ENCODE results near the gene FALEC.

FALEC gene

DNA sequence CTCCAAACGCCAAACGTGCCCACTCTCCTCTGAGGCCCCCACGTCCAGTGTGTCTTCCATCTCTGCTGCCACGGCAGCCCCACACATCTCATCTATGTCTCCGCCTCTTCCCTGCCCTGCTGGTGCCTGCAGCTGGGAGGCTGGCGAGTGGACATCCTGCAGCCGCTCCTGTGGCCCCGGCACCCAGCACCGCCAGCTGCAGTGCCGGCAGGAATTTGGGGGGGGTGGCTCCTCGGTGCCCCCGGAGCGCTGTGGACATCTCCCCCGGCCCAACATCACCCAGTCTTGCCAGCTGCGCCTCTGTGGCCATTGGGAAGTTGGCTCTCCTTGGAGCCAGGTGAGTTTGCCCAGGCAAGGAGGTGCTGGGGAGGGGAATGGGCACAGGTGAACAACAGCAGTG, 42.3 kb downstream of the FALEC start:
- intact Hi-C loops (cut with DNase I; ENCODE audit: low total_unique reads), result loop anchor here (10.0 kb wide), 1 partner anchor 447 kb away; the partner anchor contains the start of genes MINDY1 and PRUNE1
- Histone ChIP-seq H3K4me3 (no peak overlapping the region), H3K9me3 (no peaks in the 10 kb centered on the region), H3K4me1 (peaks cover 5 to 65% (median 54%) of the 10 kb centered on the region in 4 donors), H3K27me3 (no peaks in the 10 kb centered on the region), H3K27ac (peak overlapping the region; percentile 99), H3K36me3 (peaks cover 0 to 44% (median 39%) of the 10 kb centered on the region in 3 donors)
- peak in 1 of 2 donors; percentile 67 for DNase-seq
- TF ChIP-seq, protein P1, sequence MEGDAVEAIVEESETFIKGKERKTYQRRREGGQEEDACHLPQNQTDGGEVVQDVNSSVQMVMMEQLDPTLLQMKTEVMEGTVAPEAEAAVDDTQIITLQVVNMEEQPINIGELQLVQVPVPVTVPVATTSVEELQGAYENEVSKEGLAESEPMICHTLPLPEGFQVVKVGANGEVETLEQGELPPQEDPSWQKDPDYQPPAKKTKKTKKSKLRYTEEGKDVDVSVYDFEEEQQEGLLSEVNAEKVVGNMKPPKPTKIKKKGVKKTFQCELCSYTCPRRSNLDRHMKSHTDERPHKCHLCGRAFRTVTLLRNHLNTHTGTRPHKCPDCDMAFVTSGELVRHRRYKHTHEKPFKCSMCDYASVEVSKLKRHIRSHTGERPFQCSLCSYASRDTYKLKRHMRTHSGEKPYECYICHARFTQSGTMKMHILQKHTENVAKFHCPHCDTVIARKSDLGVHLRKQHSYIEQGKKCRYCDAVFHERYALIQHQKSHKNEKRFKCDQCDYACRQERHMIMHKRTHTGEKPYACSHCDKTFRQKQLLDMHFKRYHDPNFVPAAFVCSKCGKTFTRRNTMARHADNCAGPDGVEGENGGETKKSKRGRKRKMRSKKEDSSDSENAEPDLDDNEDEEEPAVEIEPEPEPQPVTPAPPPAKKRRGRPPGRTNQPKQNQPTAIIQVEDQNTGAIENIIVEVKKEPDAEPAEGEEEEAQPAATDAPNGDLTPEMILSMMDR (IDR thresholded peaks at IDR 0.05), result no peak

DNA sequence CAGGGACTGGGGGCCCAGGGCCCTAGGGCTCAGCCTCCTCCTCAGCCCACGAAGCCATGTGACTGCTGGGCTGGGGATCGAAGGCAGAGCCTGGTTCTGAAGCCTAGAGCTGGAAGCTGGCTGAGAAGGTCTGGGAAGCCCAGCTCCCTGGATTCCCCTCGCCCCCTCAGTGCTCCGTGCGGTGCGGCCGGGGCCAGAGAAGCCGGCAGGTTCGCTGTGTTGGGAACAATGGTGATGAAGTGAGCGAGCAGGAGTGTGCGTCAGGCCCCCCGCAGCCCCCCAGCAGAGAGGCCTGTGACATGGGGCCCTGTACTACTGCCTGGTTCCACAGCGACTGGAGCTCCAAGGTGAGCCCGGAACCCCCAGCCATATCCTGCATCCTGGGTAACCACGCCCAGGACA, 42.8 kb downstream of the FALEC start:
- Histone ChIP-seq H3K9me3 (no peaks in the 10 kb centered on the region), H3K4me1 (peaks cover 8 to 65% (median 54%) of the 10 kb centered on the region in 4 donors), H3K36me3 (peaks cover 0 to 44% (median 39%) of the 10 kb centered on the region in 3 donors), H3K27me3 (no peaks in the 10 kb centered on the region), H3K4me3 (peak overlapping the region in 1 of 2 donors; percentile 33), H3K27ac (peak overlapping the region; percentile 99)
- TF ChIP-seq, protein P1 (IDR thresholded peaks at IDR 0.05), result no peak
- intact Hi-C loops (cut with DNase I; ENCODE audit: low total_unique reads), result loop anchor here (10.0 kb wide), 1 partner anchor 446 kb away; the partner anchor contains the start of genes MINDY1 and PRUNE1
- DNase-seq, result peak in 1 of 2 donors; percentile 62

DNA sequence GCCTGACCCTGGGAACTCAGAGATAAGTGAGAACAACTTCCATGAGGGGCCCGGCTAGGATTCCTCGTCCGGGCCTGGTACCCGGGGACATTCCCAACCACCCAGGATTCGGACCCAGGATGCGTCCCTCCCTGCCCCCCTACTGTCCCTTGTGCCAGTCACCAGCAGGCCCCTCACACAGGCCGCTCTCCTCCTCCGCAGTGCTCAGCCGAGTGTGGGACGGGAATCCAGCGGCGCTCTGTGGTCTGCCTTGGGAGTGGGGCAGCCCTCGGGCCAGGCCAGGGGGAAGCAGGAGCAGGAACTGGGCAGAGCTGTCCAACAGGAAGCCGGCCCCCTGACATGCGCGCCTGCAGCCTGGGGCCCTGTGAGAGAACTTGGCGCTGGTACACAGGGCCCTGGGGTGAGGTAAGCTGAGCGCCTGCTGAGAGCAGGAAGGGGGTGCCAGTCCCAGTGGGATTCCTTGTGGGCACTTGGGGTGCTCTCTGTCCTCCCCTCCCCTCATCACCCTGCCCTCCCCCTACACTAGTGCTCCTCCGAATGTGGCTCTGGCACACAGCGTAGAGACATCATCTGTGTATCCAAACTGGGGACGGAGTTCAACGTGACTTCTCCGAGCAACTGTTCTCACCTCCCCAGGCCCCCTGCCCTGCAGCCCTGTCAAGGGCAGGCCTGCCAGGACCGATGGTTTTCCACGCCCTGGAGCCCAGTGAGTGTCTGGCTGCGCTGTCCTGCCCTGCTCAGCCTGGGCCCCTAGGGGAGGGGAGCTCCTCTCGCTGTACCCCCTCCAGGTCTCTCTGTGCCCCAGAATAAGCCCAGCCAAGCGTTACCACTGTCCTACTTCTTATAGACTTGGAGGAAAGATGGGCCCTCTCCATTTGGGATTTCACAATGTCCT, 43.5 kb downstream of the FALEC start:
- peak; percentile 73 to 84 for DNase-seq
- Histone ChIP-seq H3K4me3 (peak overlapping the region; percentile 16 to 51), H3K27ac (peak overlapping the region; percentile 99), H3K27me3 (no peaks in the 10 kb centered on the region), H3K36me3 (peaks cover 0 to 41% (median 39%) of the 10 kb centered on the region in 3 donors), H3K4me1 (peaks cover 12 to 66% (median 55%) of the 10 kb centered on the region in 4 donors), H3K9me3 (no peaks in the 10 kb centered on the region)
- TF ChIP-seq, protein P1 (IDR thresholded peaks at IDR 0.05), result no peak
- intact Hi-C loops (cut with DNase I; ENCODE audit: low total_unique reads), result loop anchor here (10.0 kb wide), 1 partner anchor 446 kb away; the partner anchor contains the start of genes MINDY1 and PRUNE1

DNA sequence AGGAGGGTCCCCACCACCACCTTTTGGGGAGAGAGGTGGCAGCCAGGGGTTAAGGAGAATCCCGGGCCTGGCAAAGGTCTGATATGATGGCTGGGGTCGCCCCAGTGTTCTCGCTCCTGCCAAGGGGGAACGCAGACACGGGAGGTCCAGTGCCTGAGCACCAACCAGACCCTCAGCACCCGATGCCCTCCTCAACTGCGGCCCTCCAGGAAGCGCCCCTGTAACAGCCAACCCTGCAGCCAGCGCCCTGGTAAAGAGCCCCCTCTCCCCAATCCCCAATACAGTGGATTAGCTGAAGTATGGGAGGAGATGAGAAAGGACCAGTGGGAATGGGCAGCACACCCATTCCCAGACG, 44.1 kb downstream of the FALEC start:
- H3K36me3 ChIP-seq, result peaks cover 0 to 35% (median 35%) of the 10 kb centered on the region in 3 donors
- peak overlapping the region; percentile 51 to 53 for H3K4me3 ChIP-seq
- peaks cover 12 to 68% (median 59%) of the 10 kb centered on the region in 4 donors for H3K4me1 ChIP-seq
- peak overlapping the region; percentile 99 for H3K27ac ChIP-seq
- intact Hi-C loops (cut with DNase I; ENCODE audit: low total_unique reads), result loop anchor here (2.0 to 10.0 kb wide), 4 partner anchors 19 to 445 kb away; partner anchors contain the start of genes CERS2, ENSA, MCL1 and MINDY1
- DNase-seq, result no peak
- TF ChIP-seq, protein P1 (IDR thresholded peaks at IDR 0.05), result no peak
- no peaks in the 10 kb centered on the region for H3K27me3 ChIP-seq
- H3K9me3 ChIP-seq, result no peaks in the 10 kb centered on the region

DNA sequence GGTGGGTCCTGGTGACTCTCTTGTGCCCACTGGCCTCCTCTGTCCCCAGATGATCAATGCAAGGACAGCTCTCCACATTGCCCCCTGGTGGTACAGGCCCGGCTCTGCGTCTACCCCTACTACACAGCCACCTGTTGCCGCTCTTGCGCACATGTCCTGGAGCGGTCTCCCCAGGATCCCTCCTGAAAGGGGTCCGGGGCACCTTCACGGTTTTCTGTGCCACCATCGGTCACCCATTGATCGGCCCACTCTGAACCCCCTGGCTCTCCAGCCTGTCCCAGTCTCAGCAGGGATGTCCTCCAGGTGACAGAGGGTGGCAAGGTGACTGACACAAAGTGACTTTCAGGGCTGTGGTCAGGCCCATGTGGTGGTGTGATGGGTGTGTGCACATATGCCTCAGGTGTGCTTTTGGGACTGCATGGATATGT, 44.5 kb downstream of the FALEC start:
- DNase-seq, result peak; percentile 79 to 89
- peaks cover 0 to 31% (median 31%) of the 10 kb centered on the region in 3 donors for H3K36me3 ChIP-seq
- TF ChIP-seq, protein P1 (IDR thresholded peaks at IDR 0.05), result peak; percentile 87 to 88
- H3K4me1 ChIP-seq, result peaks cover 12 to 72% (median 63%) of the 10 kb centered on the region in 4 donors
- H3K4me3 ChIP-seq, result peak overlapping the region; percentile 51 to 53
- H3K27ac ChIP-seq, result peak overlapping the region; percentile 99
- H3K9me3 ChIP-seq, result no peaks in the 10 kb centered on the region
- no peaks in the 10 kb centered on the region for H3K27me3 ChIP-seq
- intact Hi-C loops (cut with DNase I; ENCODE audit: low total_unique reads), result loop anchor here (2.0 to 10.0 kb wide), 3 partner anchors 19 to 415 kb away; partner anchors contain the start of genes CERS2, ENSA and MCL1

All from tibial artery (tissue), 4 donors.